Karpas-422 (cell line): ENCODE data around the gene ANO1. TPM values are rescaled to one million over a fixed set of nuclear protein-coding genes. Genes with fewer than 3 reads are reported as not detected.

ENCODE experiments used
- DNase-seq: peaks from one replicate; pipeline ENCODE4 v3.0.0-alpha.2; 2015
- H2AFZ ChIP-seq: fragments of 200-600 bp; sonication (generic); 2 replicates; pipeline ENCODE4 v1.6.1; 2014; ENCODE audit warnings: antibody characterized with exemption, low read length, mixed read lengths
- H3K27ac ChIP-seq: fragments of 200-600 bp; sonication (generic); 2 replicates; pipeline ENCODE4 v1.5.1; 2014; ENCODE audit warnings: mild to moderate bottlenecking, low read length, moderate library complexity
- H3K27me3 ChIP-seq: fragments of 200-600 bp; sonication (generic); 2 replicates; pipeline ENCODE4 v1.6.1; 2014; ENCODE audit warnings: low read length, mixed read lengths
- H3K36me3 ChIP-seq: fragments of 200-600 bp; sonication (generic); 2 replicates; pipeline ENCODE4 v1.6.1; 2014; ENCODE audit warnings: low read length, mixed read lengths; ENCODE audit not compliant: insufficient read depth
- H3K4me1 ChIP-seq: fragments of 200-600 bp; sonication (generic); 2 replicates; pipeline ENCODE4 v1.6.1; 2014; ENCODE audit warnings: mild to moderate bottlenecking, low read length, mixed read lengths
- H3K4me2 ChIP-seq: fragments of 200-600 bp; sonication (generic); 2 replicates; pipeline ENCODE4 v1.6.1; 2014; ENCODE audit warnings: low read length, low read depth, mild to moderate bottlenecking; ENCODE audit not compliant: poor library complexity, severe bottlenecking
- H3K4me3 ChIP-seq: fragments of 200-600 bp; sonication (generic); 2 replicates; pipeline ENCODE4 v1.5.1; 2014; ENCODE audit warnings: mild to moderate bottlenecking, antibody characterized with exemption, low read length, mixed read lengths
- H3K79me2 ChIP-seq: fragments of 200-600 bp; sonication (generic); 2 replicates; pipeline ENCODE4 v1.6.1; 2014; ENCODE audit warnings: mild to moderate bottlenecking, low read length, mixed read lengths
- H3K9ac ChIP-seq: fragments of 200-600 bp; sonication (generic); 2 replicates; pipeline ENCODE4 v1.6.0; 2014; ENCODE audit warnings: low read length
- H3K9me2 ChIP-seq: fragments of 200-600 bp; sonication (generic), shearing (Covaris generic); replicated peaks from 2 replicates; pipeline ENCODE4 v1.6.0; 2014; ENCODE audit warnings: mild to moderate bottlenecking, low read length, moderate library complexity; ENCODE audit not compliant: insufficient read depth
- H3K9me3 ChIP-seq: fragments of 300-700, 200-600 bp; sonication (generic); 2 replicates; pipeline ENCODE4 v1.6.1; 2014; ENCODE audit warnings: low read length, mixed read lengths
- H4K20me1 ChIP-seq: fragments of 200-600 bp; sonication (generic); 2 replicates; pipeline ENCODE4 v1.6.1; 2014; ENCODE audit warnings: mild to moderate bottlenecking, antibody characterized with exemption, low read length, low read depth; ENCODE audit not compliant: insufficient read depth
- total RNA-seq: library from RNA; depleted of rRNA; stranded (reverse); fragments of >200 nt; shearing (Covaris generic); gene quantifications from 2 replicates; pipeline ENCODE4 v1.2.3, GENCODE V29; 2014; ENCODE audit warnings: low replicate concordance

ANO1 gene
- total RNA-seq, 1 experiment from 2014 or later: not detected

DNA sequence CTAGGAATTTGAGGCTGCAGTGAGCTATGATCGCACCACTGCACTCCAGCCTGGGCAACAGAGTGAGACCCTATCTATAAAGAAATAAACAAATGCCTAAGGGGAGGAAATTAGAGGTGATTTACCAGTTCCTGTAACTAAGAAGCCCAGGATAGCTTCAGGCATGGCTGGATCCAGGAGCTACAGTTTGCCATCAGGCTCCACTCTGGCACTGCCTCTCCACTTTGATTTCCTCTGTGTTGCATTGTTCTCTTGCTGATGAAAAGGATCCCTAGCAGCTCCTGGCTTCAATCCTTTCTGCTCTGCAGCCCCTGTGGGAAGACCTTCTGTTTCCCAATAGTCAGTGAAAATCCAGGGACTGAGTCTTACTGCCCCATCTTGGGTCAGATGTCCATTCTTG is 104.9 kb downstream of the ANO1 start:
- Histone ChIP-seq H3K27ac (no peak overlapping the region), H3K9me3 (no peaks in the 10 kb centered on the region), H3K79me2 (no peaks in the 10 kb centered on the region), H2AFZ (no peak overlapping the region), H3K4me3 (no peak overlapping the region), H3K4me2 (no peak overlapping the region), H3K9ac (no peak overlapping the region), H3K9me2 (no peaks in the 10 kb centered on the region), H3K27me3 (no peaks in the 10 kb centered on the region), H3K36me3 (no peaks in the 10 kb centered on the region), H3K4me1 (no peaks in the 10 kb centered on the region), H4K20me1 (no peaks in the 10 kb centered on the region)
- DNase-seq: no peak

DNA sequence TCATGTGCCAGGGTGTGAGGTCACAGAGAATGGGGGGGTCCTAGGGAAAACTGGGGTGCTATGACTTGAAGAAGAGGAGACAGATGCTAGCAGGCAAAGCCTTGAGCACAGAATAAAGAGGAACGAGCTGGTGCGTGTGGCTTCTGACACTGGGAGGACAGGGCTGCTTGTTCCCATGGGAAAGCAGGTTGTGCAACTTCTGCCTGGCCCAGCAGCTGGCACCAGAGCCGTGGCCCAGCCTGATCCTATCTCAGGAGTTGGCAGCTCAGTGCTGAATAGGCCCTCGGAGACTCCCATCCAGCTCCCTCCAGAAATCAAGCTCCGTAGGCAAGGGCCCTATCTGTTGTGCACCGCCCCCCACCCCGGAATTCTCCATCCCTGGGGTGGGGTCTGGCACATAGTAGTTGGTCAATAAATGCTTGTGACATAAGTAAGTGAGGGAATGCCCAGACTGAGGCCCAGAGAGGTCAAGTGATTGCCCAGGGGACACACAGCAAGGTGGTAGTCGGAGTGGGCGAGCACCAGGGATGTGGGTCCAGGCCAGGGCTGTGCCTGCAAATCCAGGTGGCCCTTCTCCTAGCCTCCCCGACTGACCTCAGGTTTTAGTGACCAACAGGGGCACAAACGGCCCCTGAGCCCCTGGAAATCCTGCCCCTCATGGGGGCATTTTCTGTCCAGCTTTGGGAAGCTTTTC is 105.5 kb downstream of the ANO1 start:
- H3K79me2 ChIP-seq: no peaks in the 10 kb centered on the region
- H3K27me3 ChIP-seq: no peaks in the 10 kb centered on the region
- H3K9me2 ChIP-seq: no peaks in the 10 kb centered on the region
- no peak overlapping the region for H3K27ac ChIP-seq
- H3K9me3 ChIP-seq: no peaks in the 10 kb centered on the region
- no peak overlapping the region for H3K4me2 ChIP-seq
- DNase-seq: no peak
- H2AFZ ChIP-seq: no peak overlapping the region
- no peak overlapping the region for H3K4me3 ChIP-seq
- H4K20me1 ChIP-seq: no peaks in the 10 kb centered on the region
- H3K4me1 ChIP-seq: no peaks in the 10 kb centered on the region
- no peak overlapping the region for H3K9ac ChIP-seq
- H3K36me3 ChIP-seq: no peaks in the 10 kb centered on the region

DNA sequence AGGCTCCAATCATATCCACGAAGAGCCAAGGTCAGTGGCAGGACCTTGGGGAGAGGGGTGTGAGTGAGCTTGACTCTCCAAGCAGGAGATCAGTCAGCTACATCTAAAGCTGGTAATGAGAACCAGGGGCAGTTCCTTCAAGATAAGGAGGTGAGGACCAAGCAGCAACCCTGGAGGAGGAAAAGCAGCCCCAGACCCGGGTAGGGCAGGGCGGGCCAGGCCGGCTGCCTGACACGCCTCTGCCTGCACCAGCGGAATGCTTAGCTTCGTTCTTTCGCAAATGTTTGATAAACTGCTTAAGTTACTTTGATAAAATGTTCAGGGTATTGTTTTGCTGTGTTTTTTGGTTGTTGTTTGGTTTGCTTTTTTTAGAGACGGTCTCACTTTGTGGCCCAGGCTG is 106.3 kb downstream of the ANO1 start:
- Histone ChIP-seq H3K4me1 (no peaks in the 10 kb centered on the region), H3K79me2 (no peaks in the 10 kb centered on the region), H3K9me3 (no peaks in the 10 kb centered on the region), H3K27me3 (no peaks in the 10 kb centered on the region), H3K9me2 (no peaks in the 10 kb centered on the region), H4K20me1 (no peaks in the 10 kb centered on the region), H3K4me3 (no peak overlapping the region), H2AFZ (no peak overlapping the region), H3K9ac (no peak overlapping the region), H3K27ac (no peak overlapping the region), H3K36me3 (no peaks in the 10 kb centered on the region), H3K4me2 (no peak overlapping the region)
- no peak for DNase-seq

DNA sequence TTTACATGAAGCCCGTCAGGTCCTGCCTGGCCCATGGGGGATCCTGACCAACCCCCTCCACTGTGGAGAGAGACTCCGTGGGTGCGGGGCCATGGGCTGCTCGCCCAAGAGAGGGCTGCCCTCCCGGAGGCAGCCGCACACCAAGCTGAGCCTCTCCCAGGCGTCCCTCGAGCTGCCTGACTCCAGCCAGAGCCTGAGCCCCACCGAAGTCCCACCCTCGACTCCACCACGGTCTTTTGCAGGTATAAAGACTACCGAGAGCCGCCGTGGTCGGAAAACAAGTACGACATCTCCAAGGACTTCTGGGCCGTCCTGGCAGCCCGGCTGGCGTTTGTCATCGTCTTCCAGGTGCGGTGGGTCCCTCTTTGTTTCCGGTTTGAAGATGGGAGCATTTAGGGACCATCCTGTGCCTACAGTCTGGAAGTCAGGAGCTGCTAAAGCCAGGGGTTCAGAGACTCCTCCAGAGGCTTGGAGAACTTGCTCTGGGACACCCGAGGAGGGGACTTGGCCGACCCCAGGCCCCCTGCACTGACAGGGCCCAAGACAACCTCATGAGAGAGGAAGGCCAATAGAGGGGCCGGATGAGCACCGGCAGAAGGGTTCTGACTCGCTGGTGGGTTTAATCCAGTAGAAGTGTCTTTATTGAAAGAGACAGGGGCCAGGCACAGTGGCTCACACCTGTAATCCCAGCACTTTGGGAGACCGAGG is 107.4 kb downstream of the ANO1 start:
- no peak overlapping the region for H3K4me2 ChIP-seq
- no peak overlapping the region for H3K27ac ChIP-seq
- H3K9me2 ChIP-seq: no peaks in the 10 kb centered on the region
- H3K9me3 ChIP-seq: no peaks in the 10 kb centered on the region
- H2AFZ ChIP-seq: no peak overlapping the region
- H3K27me3 ChIP-seq: no peaks in the 10 kb centered on the region
- H3K4me3 ChIP-seq: no peak overlapping the region
- no peaks in the 10 kb centered on the region for H3K79me2 ChIP-seq
- no peaks in the 10 kb centered on the region for H4K20me1 ChIP-seq
- no peak for DNase-seq
- H3K9ac ChIP-seq: no peak overlapping the region
- H3K36me3 ChIP-seq: no peaks in the 10 kb centered on the region
- no peaks in the 10 kb centered on the region for H3K4me1 ChIP-seq

DNA sequence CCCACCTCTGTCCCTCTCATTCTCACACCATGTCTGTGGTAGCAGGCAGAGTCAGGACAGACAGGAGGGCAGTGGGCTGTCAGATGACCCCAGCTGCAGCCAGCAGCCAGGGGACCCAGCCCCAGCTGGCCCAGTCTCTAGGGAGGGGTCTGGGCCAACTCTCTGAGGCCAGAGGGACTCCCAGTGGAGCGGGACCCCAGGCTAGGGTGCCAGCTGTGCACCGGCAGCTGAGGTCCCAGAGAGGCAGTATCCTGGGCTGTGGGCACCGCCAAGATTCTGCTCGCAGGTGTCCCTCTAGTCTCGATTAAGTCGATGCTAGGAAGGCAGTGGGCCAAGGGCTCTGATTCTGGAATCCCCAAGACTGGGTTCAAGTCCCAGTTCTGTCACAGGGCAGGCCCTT is 108.3 kb downstream of the ANO1 start:
- Histone ChIP-seq H3K27me3 (no peaks in the 10 kb centered on the region), H3K9me2 (no peaks in the 10 kb centered on the region), H3K9me3 (no peaks in the 10 kb centered on the region), H3K4me3 (no peak overlapping the region), H3K4me2 (no peak overlapping the region), H3K36me3 (no peaks in the 10 kb centered on the region), H2AFZ (no peak overlapping the region), H3K9ac (no peak overlapping the region), H3K27ac (no peak overlapping the region), H3K4me1 (no peaks in the 10 kb centered on the region), H4K20me1 (no peaks in the 10 kb centered on the region), H3K79me2 (no peaks in the 10 kb centered on the region)
- no peak for DNase-seq

DNA sequence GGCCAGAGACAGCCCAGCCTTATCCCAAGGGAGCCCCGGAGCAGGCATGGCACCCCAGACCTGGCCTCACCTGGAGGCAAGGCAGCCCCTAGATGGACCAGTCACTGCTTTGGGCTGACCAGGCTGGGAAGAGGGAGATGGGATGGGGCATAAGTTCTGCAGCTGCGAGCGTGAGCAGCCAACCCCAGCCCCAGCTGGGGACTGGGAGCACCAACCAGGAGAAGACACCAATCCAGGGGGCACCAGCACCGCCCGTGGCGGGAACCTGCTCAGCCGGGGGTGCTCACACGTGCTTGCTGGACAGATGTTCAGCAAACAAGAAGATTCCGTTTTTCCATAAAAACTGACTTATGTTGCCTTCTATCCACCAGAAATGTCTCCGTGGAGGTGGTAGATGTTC is 108.8 kb downstream of the ANO1 start:
- Histone ChIP-seq H3K27ac (no peak overlapping the region), H3K9me2 (no peaks in the 10 kb centered on the region), H3K4me3 (no peak overlapping the region), H3K9me3 (no peaks in the 10 kb centered on the region), H3K9ac (no peak overlapping the region), H2AFZ (no peak overlapping the region), H3K4me1 (no peaks in the 10 kb centered on the region), H4K20me1 (no peaks in the 10 kb centered on the region), H3K79me2 (no peaks in the 10 kb centered on the region), H3K36me3 (no peaks in the 10 kb centered on the region), H3K27me3 (no peaks in the 10 kb centered on the region), H3K4me2 (no peak overlapping the region)
- no peak for DNase-seq

DNA sequence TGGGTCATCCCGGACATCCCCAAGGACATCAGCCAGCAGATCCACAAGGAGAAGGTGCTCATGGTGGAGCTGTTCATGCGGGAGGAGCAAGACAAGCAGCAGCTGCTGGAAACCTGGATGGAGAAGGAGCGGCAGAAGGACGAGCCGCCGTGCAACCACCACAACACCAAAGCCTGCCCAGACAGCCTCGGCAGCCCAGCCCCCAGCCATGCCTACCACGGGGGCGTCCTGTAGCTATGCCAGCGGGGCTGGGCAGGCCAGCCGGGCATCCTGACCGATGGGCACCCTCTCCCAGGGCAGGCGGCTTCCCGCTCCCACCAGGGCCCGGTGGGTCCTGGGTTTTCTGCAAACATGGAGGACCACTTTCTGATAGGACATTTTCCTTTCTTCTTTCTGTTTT is 109.7 kb downstream of the ANO1 start:
- Histone ChIP-seq H4K20me1 (no peaks in the 10 kb centered on the region), H3K9me3 (no peaks in the 10 kb centered on the region), H3K9me2 (no peaks in the 10 kb centered on the region), H3K36me3 (no peaks in the 10 kb centered on the region), H3K4me2 (no peak overlapping the region), H3K27me3 (no peaks in the 10 kb centered on the region), H3K9ac (no peak overlapping the region), H3K4me3 (no peak overlapping the region), H3K4me1 (no peaks in the 10 kb centered on the region), H3K79me2 (no peaks in the 10 kb centered on the region), H2AFZ (no peak overlapping the region), H3K27ac (no peak overlapping the region)
- DNase-seq: no peak

DNA sequence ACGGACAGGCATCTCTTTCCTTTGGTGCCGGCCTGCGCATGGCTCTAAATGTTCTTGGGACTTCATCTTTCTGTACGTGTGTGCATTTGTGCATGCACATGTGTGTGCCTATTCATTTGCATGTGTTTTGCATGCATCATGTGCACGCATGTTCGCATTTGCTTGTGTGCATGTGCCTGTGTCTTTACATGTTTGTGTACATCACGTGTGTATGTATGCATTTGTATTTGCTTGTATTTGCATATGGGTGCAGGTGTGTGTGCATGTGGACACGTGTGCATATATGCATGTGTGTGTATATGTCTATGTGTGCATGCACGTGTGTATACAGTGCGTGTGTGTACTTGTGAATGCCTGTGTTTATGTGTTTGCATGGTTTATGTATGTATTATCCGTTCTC is 111.5 kb downstream of the ANO1 start:
- Histone ChIP-seq H3K36me3 (no peaks in the 10 kb centered on the region), H3K4me1 (no peaks in the 10 kb centered on the region), H3K27ac (no peak overlapping the region), H2AFZ (no peak overlapping the region), H3K9me3 (no peaks in the 10 kb centered on the region), H4K20me1 (no peaks in the 10 kb centered on the region), H3K4me3 (no peak overlapping the region), H3K9me2 (no peaks in the 10 kb centered on the region), H3K9ac (no peak overlapping the region), H3K27me3 (no peaks in the 10 kb centered on the region), H3K4me2 (no peak overlapping the region), H3K79me2 (no peaks in the 10 kb centered on the region)
- no peak for DNase-seq
